Testis (tissue), 3 donors: ENCODE measurements around the gene TMPRSS11F. TPM values are rescaled to one million over a fixed set of nuclear protein-coding genes. Genes with fewer than 3 reads are reported as not detected.

Source experiments
- DNase-seq: peaks from one replicate; pipeline ENCODE4 v3.0.0-alpha.2; 2019
- H3K27ac ChIP-seq, 2 donors: fragments of 200-600 bp; sonication (generic); one replicate each; pipeline ENCODE4 v1.5.1; 2019
- H3K27me3 ChIP-seq: fragments of 200-600 bp; sonication (generic); one replicate; pipeline ENCODE4 v1.5.1; 2019
- H3K36me3 ChIP-seq: fragments of 200-600 bp; sonication (generic); one replicate; pipeline ENCODE4 v1.5.1; 2017; ENCODE audit warnings: low read depth; ENCODE audit errors: missing control alignments
- H3K4me1 ChIP-seq: fragments of 200-600 bp; sonication (generic); one replicate; pipeline ENCODE4 v1.5.1; 2019
- H3K4me3 ChIP-seq, 2 donors: fragments of 200-600 bp; sonication (generic); one replicate each; pipeline ENCODE4 v1.5.1; 2017 to 2019
- H3K9me3 ChIP-seq: fragments of 200-600 bp; sonication (generic); one replicate; pipeline ENCODE4 v1.5.1; 2017
- POLR2A ChIP-seq: fragments of 450-650 bp; IDR thresholded peaks from one replicate; pipeline ENCODE4 v1.6.1; 2017; ENCODE audit warnings: antibody characterized with exemption, mild to moderate bottlenecking, moderate library complexity
- WGBS, 2 donors: methylation state at CpG; one replicate each; pipeline ENCODE4 v1.1.5; 2018; 5-methylcytosine and 5-hydroxymethylcytosine counted together
- intact Hi-C: fragments of 100-400 bp; cut with DNase I; formaldehyde crosslinking; loops from one replicate; pipeline ENCODE4 v1.15.1; 2023; ENCODE audit warnings: low total_unique reads
- polyA plus RNA-seq: library from polyadenylated mRNA; stranded (reverse); fragments of 350-450 nt; fragmentation: Illumina TruSeq; extraction: RNeasy Lipid Tissue Mini Kit (QIAGEN cat#74804); gene quantifications from one replicate; pipeline ENCODE4 v1.2.3, GENCODE V29; 2014; ENCODE audit warnings: low read depth, low replicate concordance; ENCODE audit not compliant: insufficient read depth
- total RNA-seq, 2 donors: library from RNA; depleted of rRNA; stranded (reverse); fragments of >200 nt; gene quantifications; one replicate each; pipeline ENCODE4 v1.2.3, GENCODE V29; 2016
- TF ChIP-seq, protein P1 (sequence below), 3 experiments: fragments of 450-650 bp in 2 of 3; fragments of 200-600 bp in 1 of 3; sonication (generic) in 1 of 3; IDR thresholded peaks; one replicate each; pipeline ENCODE4 v1.5.1; 2016 to 2019; ENCODE audit warnings: antibody characterized with exemption in 3 of 3, mild to moderate bottlenecking in 2 of 3, moderate library complexity in 1 of 3

The TMPRSS11F gene
- total and polyA plus RNA-seq, 3 donors from 2014 or later = 0.58 to 1.1 (median 1.0) TPM

GRCh38 chr4:68167706-68168105, 38.0 kb upstream of the TMPRSS11F start:
- WGBS, 2 donors = 83 to 92% methylated on average over 3 of the region's 3 CpGs
- H3K27me3 ChIP-seq = no peaks in the 10 kb centered on the region
- no peaks in the 10 kb centered on the region for H3K4me1 ChIP-seq
- H3K9me3 ChIP-seq = no peaks in the 10 kb centered on the region
- TF ChIP-seq, protein P1, sequence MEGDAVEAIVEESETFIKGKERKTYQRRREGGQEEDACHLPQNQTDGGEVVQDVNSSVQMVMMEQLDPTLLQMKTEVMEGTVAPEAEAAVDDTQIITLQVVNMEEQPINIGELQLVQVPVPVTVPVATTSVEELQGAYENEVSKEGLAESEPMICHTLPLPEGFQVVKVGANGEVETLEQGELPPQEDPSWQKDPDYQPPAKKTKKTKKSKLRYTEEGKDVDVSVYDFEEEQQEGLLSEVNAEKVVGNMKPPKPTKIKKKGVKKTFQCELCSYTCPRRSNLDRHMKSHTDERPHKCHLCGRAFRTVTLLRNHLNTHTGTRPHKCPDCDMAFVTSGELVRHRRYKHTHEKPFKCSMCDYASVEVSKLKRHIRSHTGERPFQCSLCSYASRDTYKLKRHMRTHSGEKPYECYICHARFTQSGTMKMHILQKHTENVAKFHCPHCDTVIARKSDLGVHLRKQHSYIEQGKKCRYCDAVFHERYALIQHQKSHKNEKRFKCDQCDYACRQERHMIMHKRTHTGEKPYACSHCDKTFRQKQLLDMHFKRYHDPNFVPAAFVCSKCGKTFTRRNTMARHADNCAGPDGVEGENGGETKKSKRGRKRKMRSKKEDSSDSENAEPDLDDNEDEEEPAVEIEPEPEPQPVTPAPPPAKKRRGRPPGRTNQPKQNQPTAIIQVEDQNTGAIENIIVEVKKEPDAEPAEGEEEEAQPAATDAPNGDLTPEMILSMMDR (IDR thresholded peaks at IDR 0.05) = no peak
- TF ChIP-seq POLR2A = no peak
- H3K27ac ChIP-seq = no peak overlapping the region
- DNase-seq = no peak
- intact Hi-C loops = no loop called here
- H3K4me3 ChIP-seq = no peak overlapping the region
- no peaks in the 10 kb centered on the region for H3K36me3 ChIP-seq

GRCh38 chr4:68167166-68167565, 37.5 kb upstream of the TMPRSS11F start:
- H3K9me3 ChIP-seq = no peaks in the 10 kb centered on the region
- no peak overlapping the region for H3K27ac ChIP-seq
- TF ChIP-seq, protein P1 (IDR thresholded peaks at IDR 0.05) = no peak
- no peaks in the 10 kb centered on the region for H3K4me1 ChIP-seq
- intact Hi-C loops = no loop called here
- no peak overlapping the region for H3K4me3 ChIP-seq
- no peaks in the 10 kb centered on the region for H3K36me3 ChIP-seq
- DNase-seq = no peak
- H3K27me3 ChIP-seq = no peaks in the 10 kb centered on the region
- WGBS, 2 donors = 58 to 65% methylated on average over 2 of the region's 2 CpGs

DNA sequence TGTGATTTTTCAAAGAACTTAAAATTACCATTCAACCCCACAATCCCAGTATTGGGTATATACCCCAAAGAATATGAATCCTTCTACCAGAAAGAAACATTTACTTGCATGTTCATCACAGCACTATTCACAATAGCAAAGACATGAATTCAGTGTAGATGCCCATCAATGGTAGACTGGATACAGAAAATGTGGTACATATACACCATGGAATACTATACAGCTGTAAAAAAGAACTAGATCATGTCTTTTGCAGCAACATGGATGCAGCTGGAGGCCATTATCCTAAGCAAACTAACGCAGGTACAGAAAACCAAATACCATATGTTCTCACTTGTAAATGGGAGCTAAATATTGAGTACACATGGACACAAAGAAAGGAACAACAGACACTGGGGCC, 34.1 kb upstream of the TMPRSS11F start:
- no peak overlapping the region for H3K27ac ChIP-seq
- no peak for DNase-seq
- intact Hi-C loops = no loop called here
- H3K4me1 ChIP-seq = no peaks in the 10 kb centered on the region
- no peak overlapping the region for H3K4me3 ChIP-seq
- WGBS, 2 donors = 95 to 97% methylated on average over 1 of the region's 1 CpG
- no peaks in the 10 kb centered on the region for H3K27me3 ChIP-seq
- no peaks in the 10 kb centered on the region for H3K9me3 ChIP-seq
- H3K36me3 ChIP-seq = no peaks in the 10 kb centered on the region
- TF ChIP-seq, protein P1 (IDR thresholded peaks at IDR 0.05) = no peak
- TF ChIP-seq POLR2A = no peak

DNA sequence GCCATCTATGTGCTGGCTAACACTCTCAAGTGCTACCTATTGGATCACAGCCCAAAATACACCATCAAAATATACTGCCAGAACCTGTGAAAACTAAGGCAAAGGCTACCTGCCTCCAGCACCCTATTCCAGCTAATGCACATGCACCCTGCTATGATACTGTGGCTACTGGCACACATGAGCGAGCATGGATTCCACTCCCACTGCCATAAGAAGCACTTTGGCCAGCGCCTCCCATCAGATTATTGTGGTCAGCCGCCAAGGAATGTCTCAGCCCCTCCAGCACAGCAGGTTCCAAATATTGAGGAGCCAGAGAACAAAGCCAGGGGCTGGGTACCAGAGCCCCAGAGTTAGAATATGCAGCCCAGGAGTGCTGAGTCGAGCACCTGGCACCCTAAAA, 32.5 kb upstream of the TMPRSS11F start:
- Histone ChIP-seq H3K4me3 (no peak overlapping the region), H3K9me3 (no peaks in the 10 kb centered on the region), H3K27me3 (no peaks in the 10 kb centered on the region), H3K36me3 (no peaks in the 10 kb centered on the region), H3K4me1 (no peaks in the 10 kb centered on the region), H3K27ac (no peak overlapping the region)
- intact Hi-C loops = no loop called here
- 51 to 66% methylated on average over 4 of the region's 4 CpGs for WGBS, 2 donors
- TF ChIP-seq POLR2A = no peak
- TF ChIP-seq, protein P1 (IDR thresholded peaks at IDR 0.05) = no peak
- no peak for DNase-seq

GRCh38 chr4:68152411-68152810, 22.7 kb upstream of the TMPRSS11F start:
- intact Hi-C loops = no loop called here
- Histone ChIP-seq H3K27ac (no peak overlapping the region), H3K36me3 (no peaks in the 10 kb centered on the region), H3K4me3 (no peak overlapping the region), H3K9me3 (no peaks in the 10 kb centered on the region), H3K4me1 (peaks cover 10% of the 10 kb centered on the region), H3K27me3 (no peaks in the 10 kb centered on the region)
- TF ChIP-seq, protein P1 (IDR thresholded peaks at IDR 0.05) = no peak
- TF ChIP-seq POLR2A = no peak
- no peak for DNase-seq
- 33 to 41% methylated on average over 2 of the region's 2 CpGs for WGBS, 2 donors
